ENCODE measurements around the gene ENPP6.

DNA sequence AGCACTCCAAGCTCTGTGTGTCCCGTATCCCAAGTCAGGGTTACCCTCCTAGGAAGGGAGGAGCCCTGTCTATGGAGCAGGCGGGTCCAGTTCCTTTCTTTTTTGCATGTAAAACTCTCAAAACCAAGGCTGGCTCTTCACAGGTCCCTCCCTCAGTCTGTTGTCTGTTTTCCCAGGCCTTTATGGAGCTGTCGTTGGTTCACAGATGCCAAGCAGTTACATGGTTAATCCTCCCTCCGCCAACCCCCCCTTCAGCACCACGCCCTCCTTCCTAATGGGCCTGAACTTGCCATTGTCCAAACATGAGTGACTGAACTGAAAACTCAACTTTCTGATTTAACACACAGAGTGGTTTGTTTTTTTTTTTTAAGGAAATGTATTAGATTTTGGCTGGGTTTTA is 164.2 kb downstream of the ENPP6 start:
- no peak for TF ChIP-seq GATA2 (IDR thresholded peaks at IDR 0.05; ENCODE audit: low read depth, low read length)
- no peak for TF ChIP-seq GATA3 (IDR thresholded peaks at IDR 0.05; ENCODE audit: low read depth, low read length)
